Suprapubic skin (tissue), 4 donors: ENCODE measurements around the gene GNAI2. TPM values are rescaled to one million over a fixed set of nuclear protein-coding genes. Genes with fewer than 3 reads are reported as not detected.
A peak's percentile ranks its signal among the peaks of the same experiment; 100 is the strongest.

Experiments used
- DNase-seq, 2 donors: peaks; one replicate each; pipeline ENCODE4 v3.0.0-alpha.2; 2019; ENCODE audit warnings: low spot score in 2 of 2
- H3K27ac ChIP-seq: fragments of 200-600 bp; sonication (generic); one replicate; pipeline ENCODE4 v1.5.1; 2019
- H3K27me3 ChIP-seq: fragments of 200-600 bp; sonication (generic); one replicate; pipeline ENCODE4 v1.5.1; 2019
- H3K36me3 ChIP-seq: fragments of 200-600 bp; sonication (generic); one replicate; pipeline ENCODE4 v1.5.1; 2019
- H3K4me1 ChIP-seq: fragments of 200-600 bp; sonication (generic); one replicate; pipeline ENCODE4 v1.5.1; 2019
- H3K4me3 ChIP-seq: fragments of 200-600 bp; sonication (generic); one replicate; pipeline ENCODE4 v1.5.1; 2019; ENCODE audit warnings: mild to moderate bottlenecking
- H3K9me3 ChIP-seq: fragments of 200-600 bp; sonication (generic); one replicate; pipeline ENCODE4 v1.5.1; 2019
- CTCF ChIP-seq, 2 donors: fragments of 200-600 bp in 1 of 2; fragments of 450-650 bp in 1 of 2; sonication (generic) in 1 of 2; IDR thresholded peaks; one replicate each; pipeline ENCODE4 v1.5.1; 2016 to 2019; ENCODE audit warnings: antibody characterized with exemption in 2 of 2, mild to moderate bottlenecking in 1 of 2, moderate library complexity in 1 of 2
- EP300 ChIP-seq: sonication (generic); formaldehyde crosslinking; IDR thresholded peaks from one replicate; pipeline ENCODE4 v1.6.1; 2017; ENCODE audit warnings: antibody characterized with exemption
- POLR2A ChIP-seq, 2 donors: fragments of 450-650 bp; IDR thresholded peaks; one replicate each; pipeline ENCODE4 v1.6.1; 2017; ENCODE audit warnings: antibody characterized with exemption in 2 of 2, mild to moderate bottlenecking in 2 of 2, moderate library complexity in 2 of 2
- POLR2AphosphoS5 ChIP-seq, 3 donors: sonication (generic); formaldehyde crosslinking; IDR thresholded peaks; one replicate each; pipeline ENCODE4 v1.6.1; 2017; ENCODE audit warnings: antibody characterized with exemption in 3 of 3
- WGBS: methylation state at CpG from one replicate; pipeline ENCODE4 v1.1.5; 2018; 5-methylcytosine and 5-hydroxymethylcytosine counted together
- total RNA-seq, 4 donors: library from RNA; depleted of rRNA; stranded (reverse); fragments of >200 nt; gene quantifications; one replicate each; pipeline ENCODE4 v1.1.0, GENCODE V29; 2016

GNAI2 gene
- total RNA-seq, 4 donors from 2014 or later = 70.9 to 91.3 (median 76.7) TPM

GRCh38 chr3:50292159-50293078, 56.4 kb downstream of the GNAI2 start, which contains the start of gene IFRD2:
IFRD2 (minus strand) TSS chr3:50292429; CDS start chr3:50292274, 155 bp downstream.
- H3K4me3 ChIP-seq = peak within 1 kb of the TSS; percentile 85
- H3K36me3 ChIP-seq = peaks cover 40% of the 10 kb centered on the region
- WGBS = no CpG with 5 or more reads among the region's 67 CpGs
- DNase-seq = peak; percentile 97 to 98
- peaks cover 26% of the 10 kb centered on the region for H3K4me1 ChIP-seq
- H3K27me3 ChIP-seq = no peaks in the 10 kb centered on the region
- H3K9me3 ChIP-seq = no peaks in the 10 kb centered on the region
- peak within 1 kb of the TSS; percentile 89 for H3K27ac ChIP-seq
- TF ChIP-seq EP300 (peak; percentile 16), POLR2A (IDR thresholded peaks at IDR 0.05) (no peak), POLR2AphosphoS5 (IDR thresholded peaks at IDR 0.05) (peak; percentile 43 to 93 (median 89))

- WGBS = 57% methylated on average over 7 of the region's 12 CpGs
- Histone ChIP-seq H3K27ac (peak overlapping the region; percentile 75), H3K36me3 (peaks cover 32% of the 10 kb centered on the region), H3K27me3 (no peaks in the 10 kb centered on the region), H3K9me3 (no peaks in the 10 kb centered on the region), H3K4me1 (peaks cover 32% of the 10 kb centered on the region), H3K4me3 (peak overlapping the region; percentile 85)
- TF ChIP-seq EP300 (no peak), POLR2A (IDR thresholded peaks at IDR 0.05) (no peak), POLR2AphosphoS5 (IDR thresholded peaks at IDR 0.05) (no peak), CTCF (IDR thresholded peaks at IDR 0.05) (no peak)
- DNase-seq = peak in 1 of 2 donors; percentile 73
Observed at GRCh38 chr3:50293079-50293801, 57.2 kb downstream of the GNAI2 start.

GRCh38 chr3:50294089-50294488, 58.1 kb downstream of the GNAI2 start:
- H3K4me1 ChIP-seq = peaks cover 40% of the 10 kb centered on the region
- WGBS = 100% methylated on average over 1 of the region's 4 CpGs
- DNase-seq = no peak
- H3K27me3 ChIP-seq = no peaks in the 10 kb centered on the region
- no peak for TF ChIP-seq POLR2AphosphoS5 (IDR thresholded peaks at IDR 0.05)
- TF ChIP-seq EP300 = no peak
- TF ChIP-seq POLR2A (IDR thresholded peaks at IDR 0.05) = no peak
- no peak for TF ChIP-seq CTCF (IDR thresholded peaks at IDR 0.05)
- H3K9me3 ChIP-seq = no peaks in the 10 kb centered on the region
- H3K27ac ChIP-seq = no peak overlapping the region
- no peak overlapping the region for H3K4me3 ChIP-seq
- H3K36me3 ChIP-seq = peaks cover 24% of the 10 kb centered on the region

GRCh38 chr3:50294492-50295403, 58.7 kb downstream of the GNAI2 start:
- no peak overlapping the region for H3K4me3 ChIP-seq
- H3K27me3 ChIP-seq = no peaks in the 10 kb centered on the region
- peaks cover 17% of the 10 kb centered on the region for H3K36me3 ChIP-seq
- no peak overlapping the region for H3K27ac ChIP-seq
- no peaks in the 10 kb centered on the region for H3K9me3 ChIP-seq
- TF ChIP-seq EP300 (no peak), POLR2A (IDR thresholded peaks at IDR 0.05) (no peak), CTCF (IDR thresholded peaks at IDR 0.05) (no peak), POLR2AphosphoS5 (IDR thresholded peaks at IDR 0.05) (no peak)
- H3K4me1 ChIP-seq = peaks cover 42% of the 10 kb centered on the region
- peak in 1 of 2 donors; percentile 64 for DNase-seq
- WGBS = 87% methylated on average over 4 of the region's 22 CpGs
